ENCODE results near the gene ATG7.
"Not testable (repeated sequence)": the region's sequence is repeated elsewhere in the genome, so short reads cannot be mapped to it uniquely, and the experiment has no call there.

The ATG7 gene

GRCh38 chr3:11348877-11349276, 76.7 kb downstream of the ATG7 start:
- DNase-seq (ENCODE audit: low read depth in 2 of 2, low spot score in 1 of 2) = not testable (repeated sequence)

- no peak for DNase-seq (ENCODE audit: low read depth in 2 of 2, low spot score in 1 of 2)
Measured at GRCh38 chr3:11349446-11349845, 77.2 kb downstream of the ATG7 start.

DNA sequence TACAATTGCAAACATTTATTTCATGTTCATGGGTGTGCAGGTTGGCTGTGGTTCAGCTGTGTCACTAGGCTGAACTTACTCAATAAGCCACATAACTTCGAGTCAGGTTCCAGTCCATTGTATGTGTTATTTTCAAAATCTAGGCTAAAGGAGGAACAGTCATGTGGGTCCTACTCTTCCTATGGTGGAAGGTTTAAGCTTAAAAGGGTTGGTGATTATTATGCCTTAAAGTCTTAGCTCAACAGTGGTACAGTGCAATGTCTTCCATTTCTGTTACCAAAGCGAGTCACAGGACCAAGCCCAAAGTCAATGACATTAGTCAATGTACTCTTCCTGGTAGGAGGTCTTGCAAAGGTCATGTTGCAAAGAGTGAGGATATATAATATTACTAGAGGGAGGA, 78.2 kb downstream of the ATG7 start:
- DNase-seq (ENCODE audit: low read depth in 2 of 2, low spot score in 1 of 2) = no peak

DNA sequence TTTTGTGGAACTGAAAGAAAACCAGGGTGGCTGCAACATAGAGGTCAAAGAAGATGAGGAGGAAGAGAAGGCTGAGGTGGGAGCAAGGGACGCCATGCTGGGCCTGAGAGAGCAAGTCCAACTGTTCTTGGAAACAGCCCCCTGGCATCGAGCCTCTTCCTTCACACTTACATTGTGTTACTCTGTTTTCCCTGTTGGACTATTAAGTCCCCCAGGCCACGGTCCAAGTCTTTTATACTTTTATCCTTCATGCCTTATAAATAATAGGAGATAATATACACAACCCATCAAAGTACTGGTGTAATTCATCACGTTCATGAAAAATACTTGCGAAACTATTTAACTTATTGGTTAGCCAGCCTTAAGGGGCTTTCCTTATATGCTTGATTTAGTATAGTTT, 79.3 kb downstream of the ATG7 start:
- DNase-seq (ENCODE audit: low read depth in 2 of 2, low spot score in 1 of 2) = no peak

GRCh38 chr3:11356269-11356668, 84.1 kb downstream of the ATG7 start:
- no peak for DNase-seq (ENCODE audit: low read depth in 2 of 2, low spot score in 1 of 2)

DNA sequence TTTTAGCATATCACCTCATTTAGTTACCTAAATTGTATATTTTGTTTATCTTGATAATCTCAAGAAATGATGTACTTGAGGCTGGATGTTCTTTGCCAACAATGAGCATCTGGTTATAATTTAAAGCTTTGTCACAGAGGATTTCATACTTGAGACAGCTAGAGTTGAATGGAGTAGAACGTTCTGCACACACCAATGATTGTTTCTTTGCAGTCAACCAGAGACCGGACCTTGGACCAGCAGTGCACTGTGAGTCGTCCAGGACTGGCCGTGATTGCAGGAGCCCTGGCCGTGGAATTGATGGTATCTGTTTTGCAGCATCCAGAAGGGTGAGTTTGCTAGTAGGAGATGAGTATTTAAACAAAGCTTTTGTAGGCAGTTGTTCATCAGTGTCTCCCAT, 90.4 kb downstream of the ATG7 start:
- no peak for DNase-seq (ENCODE audit: low read depth in 2 of 2, low spot score in 1 of 2)

- DNase-seq (ENCODE audit: low read depth in 2 of 2, low spot score in 1 of 2) = no peak
Measured at GRCh38 chr3:11363715-11364114, 91.5 kb downstream of the ATG7 start.

DNA sequence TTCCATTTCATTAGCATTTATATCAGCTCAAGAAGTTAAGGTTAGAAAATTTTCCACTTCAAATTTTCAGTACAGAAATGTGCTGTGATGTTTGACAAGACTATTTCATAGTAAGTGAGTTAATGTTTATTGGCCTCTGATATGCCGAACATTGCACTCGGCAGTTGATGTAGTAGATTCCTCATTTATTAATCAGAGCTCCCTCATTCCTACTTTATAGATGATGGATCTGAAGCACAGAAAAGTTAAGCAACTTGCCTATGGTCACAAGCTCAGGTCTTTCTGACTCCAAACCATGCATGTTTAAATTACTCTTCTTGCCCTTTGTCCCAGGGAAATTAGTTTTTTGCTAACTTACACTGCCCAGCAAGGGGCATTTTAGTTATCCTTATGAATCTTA, 92.0 kb downstream of the ATG7 start:
- DNase-seq (ENCODE audit: low read depth in 2 of 2, low spot score in 1 of 2) = no peak

DNA sequence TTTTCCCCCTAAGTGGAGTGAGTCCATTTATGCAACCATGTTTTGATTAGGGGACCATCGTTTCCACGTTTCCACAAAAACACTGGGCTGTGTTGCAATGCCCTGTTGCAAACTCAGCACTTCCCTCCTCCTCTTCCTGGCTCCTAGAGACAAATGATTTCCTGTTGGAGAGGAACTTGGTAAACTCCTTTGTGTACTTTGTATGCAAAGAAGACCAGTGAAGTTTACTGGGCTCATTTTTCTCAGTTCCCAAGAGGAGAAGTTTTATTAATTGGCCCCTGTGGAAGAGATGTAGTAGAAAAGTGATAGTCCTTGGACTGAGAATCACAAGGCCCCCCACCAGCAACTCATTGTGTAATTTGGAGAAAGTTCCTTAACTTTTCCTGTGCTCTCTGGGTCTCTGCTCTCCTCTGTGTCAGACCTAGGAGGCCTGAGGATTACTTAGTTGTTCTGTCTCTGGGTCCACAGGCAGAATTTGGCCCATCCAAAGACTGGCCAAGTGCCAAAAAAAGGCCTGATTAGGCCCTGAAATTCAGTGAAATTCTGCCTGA, 95.0 kb downstream of the ATG7 start:
- DNase-seq (ENCODE audit: low read depth in 2 of 2, low spot score in 1 of 2) = no peak

DNA sequence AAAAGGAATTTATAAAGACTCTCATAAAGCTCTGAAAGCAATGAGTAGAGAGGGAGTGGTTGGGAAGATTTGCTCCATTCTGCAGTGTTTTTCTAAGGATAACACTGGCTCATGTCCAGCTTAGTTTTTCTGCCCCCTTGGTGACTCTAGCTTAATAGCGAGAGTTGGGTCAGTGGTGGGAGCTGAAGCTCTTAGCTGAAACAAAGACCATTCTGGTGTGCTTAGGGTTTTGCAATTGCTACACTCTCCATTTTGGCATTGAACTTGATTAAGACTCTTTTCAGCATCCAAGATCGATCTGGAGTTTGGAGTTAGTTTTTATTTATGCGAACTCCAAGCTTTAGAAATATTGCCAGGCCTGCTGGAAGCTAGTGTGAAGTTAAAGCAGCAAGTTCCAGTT, 98.0 kb downstream of the ATG7 start:
- DNase-seq (ENCODE audit: low read depth in 2 of 2, low spot score in 1 of 2) = no peak

GRCh38 chr3:11370966-11371365, 98.8 kb downstream of the ATG7 start:
- DNase-seq (ENCODE audit: low read depth in 2 of 2, low spot score in 1 of 2) = no peak

- DNase-seq (ENCODE audit: low read depth in 2 of 2, low spot score in 1 of 2) = no peak
Measured at GRCh38 chr3:11371747-11372146, 99.5 kb downstream of the ATG7 start.

DNA sequence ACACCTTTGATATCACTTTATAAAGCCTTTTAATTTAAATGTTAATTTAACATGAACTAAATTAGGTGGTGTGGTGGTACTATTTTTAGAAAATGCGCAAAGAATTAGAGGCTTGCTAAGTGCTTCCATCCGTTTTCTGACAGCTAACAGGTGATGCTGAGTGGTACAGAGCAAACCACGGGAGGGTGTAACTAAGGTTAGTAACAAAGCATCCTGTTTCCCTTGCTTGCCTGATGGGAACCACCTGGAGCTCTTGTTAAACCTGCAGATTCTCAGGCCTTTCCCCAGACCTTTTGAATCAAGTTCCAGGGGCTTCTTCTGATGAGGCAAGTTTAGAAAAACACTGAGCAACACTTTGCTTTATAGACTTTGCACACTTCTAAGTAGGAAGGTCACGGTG, 101.0 kb downstream of the ATG7 start:
- no peak for DNase-seq (ENCODE audit: low read depth in 2 of 2, low spot score in 1 of 2)

DNA sequence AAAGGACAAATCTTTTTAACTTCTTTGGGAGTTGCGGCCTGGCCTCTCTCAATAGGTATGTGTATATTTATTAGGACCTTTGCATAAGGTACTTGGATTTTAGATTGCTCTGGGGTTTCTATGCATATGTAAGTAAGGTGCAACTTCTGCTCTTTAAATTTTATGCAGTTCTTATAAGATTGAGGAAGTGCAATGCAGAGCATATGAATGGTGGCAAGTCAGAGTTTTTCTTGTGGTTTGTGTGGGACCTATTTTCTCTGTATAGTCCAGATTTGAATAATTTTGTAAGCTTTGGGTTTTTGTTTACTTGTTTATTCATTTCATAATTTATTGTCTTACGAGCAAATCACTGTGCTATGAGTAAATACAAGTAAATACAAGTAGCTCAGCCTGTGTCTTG, 101.5 kb downstream of the ATG7 start:
- DNase-seq (ENCODE audit: low read depth in 2 of 2, low spot score in 1 of 2) = no peak

- no peak for DNase-seq (ENCODE audit: low read depth in 2 of 2, low spot score in 1 of 2)
Measured at GRCh38 chr3:11375333-11376088, 103.3 kb downstream of the ATG7 start.

DNA sequence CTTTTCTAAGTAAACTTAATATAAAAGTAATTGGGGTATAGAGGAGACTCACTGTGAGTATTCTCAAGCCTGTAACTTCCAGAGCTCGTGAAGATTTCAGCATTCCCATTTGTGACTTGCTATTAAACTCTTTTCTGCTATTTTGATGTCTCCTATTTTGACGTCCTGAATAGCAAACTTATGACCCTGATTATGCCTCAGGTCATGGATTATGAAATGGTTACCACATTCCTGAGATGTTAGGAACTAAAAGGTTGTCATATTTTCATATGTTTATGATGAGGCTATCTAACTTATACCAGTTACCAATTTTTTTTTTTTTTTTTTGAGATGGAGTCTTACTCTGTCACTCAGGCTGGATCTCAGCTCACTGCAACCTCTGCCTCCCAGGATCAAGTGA, 105.5 kb downstream of the ATG7 start:
- DNase-seq (ENCODE audit: low read depth in 2 of 2, low spot score in 1 of 2) = no peak

- no peak for DNase-seq (ENCODE audit: low read depth in 2 of 2, low spot score in 1 of 2)
Measured at GRCh38 chr3:11379238-11379823, 107.1 kb downstream of the ATG7 start.

- no peak for DNase-seq (ENCODE audit: low read depth in 2 of 2, low spot score in 1 of 2)
Measured at GRCh38 chr3:11379824-11380701, 107.9 kb downstream of the ATG7 start.

- no peak for DNase-seq (ENCODE audit: low read depth in 2 of 2, low spot score in 1 of 2)
Measured at GRCh38 chr3:11381141-11381540, 108.9 kb downstream of the ATG7 start.

DNA sequence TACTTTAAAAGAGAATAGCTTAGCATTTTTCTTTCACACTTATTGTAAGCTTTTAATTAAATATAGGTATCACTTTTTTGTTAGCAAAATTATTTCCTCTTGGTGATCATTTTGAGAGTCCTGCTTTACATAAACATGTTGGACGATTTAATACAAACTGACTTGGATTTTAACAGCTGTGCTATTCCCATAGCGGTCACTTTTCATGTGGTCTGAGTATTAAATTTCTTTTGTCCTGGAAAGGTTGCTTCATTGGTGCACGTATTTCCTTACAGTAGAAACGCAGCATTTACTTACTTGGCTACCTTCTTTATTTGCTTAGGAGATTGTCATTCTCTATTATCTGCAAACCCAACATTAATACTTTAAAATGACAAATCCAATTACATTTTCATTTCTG, 109.4 kb downstream of the ATG7 start:
- no peak for DNase-seq (ENCODE audit: low read depth in 2 of 2, low spot score in 1 of 2)

DNA sequence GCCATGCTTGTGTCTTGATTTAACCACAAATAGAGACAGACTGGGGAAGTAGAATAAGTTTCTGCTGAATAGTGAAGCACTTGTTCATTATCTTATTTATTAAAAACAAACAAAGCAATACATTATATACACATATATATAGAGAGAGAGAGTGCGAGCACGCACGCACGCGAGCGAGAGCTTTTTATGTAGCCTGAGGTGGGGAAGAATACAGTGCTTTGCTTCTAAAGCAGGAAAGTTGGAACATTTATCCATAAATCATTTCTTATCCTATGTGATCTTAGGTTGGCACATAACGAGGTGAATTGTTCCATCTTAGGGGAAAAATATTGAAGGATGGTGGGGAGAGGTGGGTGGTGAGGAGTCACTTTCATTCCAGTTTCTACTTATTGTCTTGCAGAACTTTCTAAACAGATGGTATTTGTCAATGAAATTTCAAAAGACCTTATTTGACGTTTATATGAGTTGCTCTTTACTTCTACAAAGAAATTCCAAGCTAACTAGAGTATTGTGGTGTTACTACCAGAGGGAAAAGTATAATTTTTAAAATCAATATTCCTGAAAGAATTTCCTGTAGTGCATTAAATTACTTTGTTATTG, 110.0 kb downstream of the ATG7 start:
- no peak for DNase-seq (ENCODE audit: low read depth in 2 of 2, low spot score in 1 of 2)

All from stimulated activated CD8-positive, alpha-beta memory T cell treated with anti-CD3 and anti-CD28 coated beads, Interleukin-4, amount 100 ng/mL, for 1 hour (primary cell).